Mesenchymal stem cell (in vitro differentiated cells and primary cell): Measurements from ENCODE around the gene SRGAP2C.
A peak's percentile ranks its signal among the peaks of the same experiment; 100 is the strongest.
"Not testable (repeated sequence)": the region's sequence is repeated elsewhere in the genome, so short reads cannot be mapped to it uniquely, and the experiment has no call there.

ENCODE experiments used
- DNase-seq: peaks from one replicate; pipeline ENCODE4 v3.0.0-alpha.2; 2013
- H2AFZ ChIP-seq: one replicate; pipeline ENCODE4 v1.6.1; 2013; ENCODE audit warnings: low read depth, mild to moderate bottlenecking, control low read depth, inconsistent platforms, low read length, moderate library complexity
- H2AK5ac ChIP-seq: 2 replicates; pipeline ENCODE4 v1.6.1; 2013; ENCODE audit warnings: low read length, moderate library complexity, mild to moderate bottlenecking, inconsistent platforms; ENCODE audit not compliant: severe bottlenecking
- H2BK120ac ChIP-seq: one replicate; pipeline ENCODE4 v1.6.1; 2013; ENCODE audit warnings: low read depth, mild to moderate bottlenecking, inconsistent platforms, low read length, moderate library complexity
- H2BK12ac ChIP-seq, 2 experiments: one replicate each; pipeline ENCODE4 v1.6.1; 2013; ENCODE audit warnings: inconsistent platforms in 2 of 2, low read length in 2 of 2, mild to moderate bottlenecking in 2 of 2, moderate library complexity in 2 of 2, control low read depth in 1 of 2
- H2BK15ac ChIP-seq: one replicate; pipeline ENCODE4 v1.6.1; 2013; ENCODE audit warnings: mild to moderate bottlenecking, low read depth, inconsistent platforms; ENCODE audit not compliant: poor library complexity, severe bottlenecking
- H2BK5ac ChIP-seq: 2 replicates; pipeline ENCODE4 v1.6.1; 2013; ENCODE audit warnings: low read depth, mild to moderate bottlenecking, low read length, control low read depth, inconsistent platforms; ENCODE audit not compliant: poor library complexity, severe bottlenecking
- H3K14ac ChIP-seq, 2 experiments: one replicate each; pipeline ENCODE4 v1.6.1; 2013; ENCODE audit warnings: inconsistent platforms in 2 of 2, low read length in 2 of 2, control low read depth in 1 of 2, mild to moderate bottlenecking in 1 of 2, moderate library complexity in 1 of 2
- H3K18ac ChIP-seq, 2 experiments: one replicate each; pipeline ENCODE4 v1.6.1; 2013; ENCODE audit warnings: inconsistent platforms in 2 of 2, low read length in 2 of 2, control low read depth in 1 of 2, low read depth in 1 of 2, mild to moderate bottlenecking in 1 of 2
- H3K23ac ChIP-seq, 2 experiments: one replicate each; pipeline ENCODE4 v1.6.1; 2013; ENCODE audit warnings: inconsistent platforms in 2 of 2, low read length in 2 of 2, mild to moderate bottlenecking in 2 of 2, moderate library complexity in 2 of 2, control low read depth in 1 of 2
- H3K27ac ChIP-seq: 2 replicates; pipeline ENCODE4 v1.5.1; 2013; ENCODE audit warnings: mild to moderate bottlenecking, moderate library complexity, low read length, control low read depth, inconsistent platforms; ENCODE audit not compliant: poor library complexity, severe bottlenecking
- H3K27me3 ChIP-seq, 2 experiments: 2 replicates each; pipeline versions ENCODE4 v1.6.1 to v1.7.0; 2013; ENCODE audit warnings: low read length in 2 of 2, mild to moderate bottlenecking in 2 of 2, moderate library complexity in 2 of 2, control low read depth in 1 of 2, inconsistent platforms in 1 of 2; ENCODE audit not compliant: control insufficient read depth in 1 of 2, insufficient read depth in 1 of 2
- H3K36me3 ChIP-seq, 2 experiments: 2 replicates each; pipeline versions ENCODE4 v1.6.1 to v1.7.0; 2013; ENCODE audit warnings: low read length in 2 of 2, control low read depth in 1 of 2, inconsistent platforms in 1 of 2, low read depth in 1 of 2, mild to moderate bottlenecking in 1 of 2; ENCODE audit not compliant: insufficient read depth in 2 of 2, control insufficient read depth in 1 of 2
- H3K4ac ChIP-seq, 2 experiments: one replicate each; pipeline ENCODE4 v1.6.1; 2013; ENCODE audit warnings: inconsistent platforms in 2 of 2, low read length in 2 of 2, mild to moderate bottlenecking in 2 of 2, moderate library complexity in 2 of 2, control low read depth in 1 of 2, low read depth in 1 of 2
- H3K4me1 ChIP-seq: 2 replicates; pipeline ENCODE4 v1.6.1; 2013; ENCODE audit warnings: low read depth, low read length, control low read depth; ENCODE audit not compliant: control insufficient read depth, insufficient read depth
- H3K4me2 ChIP-seq: 2 replicates; pipeline ENCODE4 v1.6.1; 2013; ENCODE audit warnings: low read length, mild to moderate bottlenecking, inconsistent platforms; ENCODE audit not compliant: poor library complexity, severe bottlenecking
- H3K4me3 ChIP-seq, 2 experiments: 2 replicates each; pipeline versions ENCODE4 v1.5.1 to v1.7.0; 2013; ENCODE audit warnings: low read length in 2 of 2, mild to moderate bottlenecking in 2 of 2, control low read depth in 1 of 2, low read depth in 1 of 2; ENCODE audit not compliant: insufficient read depth in 1 of 2
- H3K79me1 ChIP-seq: replicated peaks from 2 replicates; pipeline ENCODE4 v1.6.1; 2013; ENCODE audit warnings: mild to moderate bottlenecking, control low read depth, low read length, inconsistent platforms; ENCODE audit not compliant: poor library complexity, severe bottlenecking
- H3K9ac ChIP-seq: 2 replicates; pipeline ENCODE4 v1.7.0; 2013; ENCODE audit warnings: mild to moderate bottlenecking, low read length, moderate library complexity
- H3K9me3 ChIP-seq: 2 replicates; pipeline ENCODE4 v1.7.0; 2013; ENCODE audit warnings: mild to moderate bottlenecking, low read length; ENCODE audit not compliant: control insufficient read depth
- H4K8ac ChIP-seq: one replicate; pipeline ENCODE4 v1.6.1; 2013; ENCODE audit warnings: inconsistent platforms, mild to moderate bottlenecking, low read length, moderate library complexity
- H4K91ac ChIP-seq: one replicate; pipeline ENCODE4 v1.6.1; 2013; ENCODE audit warnings: mild to moderate bottlenecking, low read length, inconsistent platforms
- WGBS: methylation state at CpG from one replicate; pipeline ENCODE4 v1.1.7; 2013; ENCODE audit warnings: mixed read lengths; 5-methylcytosine and 5-hydroxymethylcytosine counted together

The SRGAP2C gene

GRCh38 chr1:121187914-121188313 is 3.1 kb downstream of the SRGAP2C start:
- not testable (repeated sequence) for H3K4me1 ChIP-seq, H3K4ac ChIP-seq, H3K4me2 ChIP-seq, H3K27ac ChIP-seq, H4K8ac ChIP-seq, H3K23ac ChIP-seq, H3K9me3 ChIP-seq, H3K14ac ChIP-seq, DNase-seq, H3K27me3 ChIP-seq, H2BK12ac ChIP-seq, H3K79me1 ChIP-seq, H3K36me3 ChIP-seq, H3K18ac ChIP-seq, H3K9ac ChIP-seq, H4K91ac ChIP-seq, H2BK120ac ChIP-seq, H2AK5ac ChIP-seq, H2BK5ac ChIP-seq, H2AFZ ChIP-seq, H2BK15ac ChIP-seq
- H3K4me3 ChIP-seq: peak overlapping the region in 1 of 2 experiments; percentile 70
- 78% methylated on average over 1 of the region's 5 CpGs for WGBS

DNA sequence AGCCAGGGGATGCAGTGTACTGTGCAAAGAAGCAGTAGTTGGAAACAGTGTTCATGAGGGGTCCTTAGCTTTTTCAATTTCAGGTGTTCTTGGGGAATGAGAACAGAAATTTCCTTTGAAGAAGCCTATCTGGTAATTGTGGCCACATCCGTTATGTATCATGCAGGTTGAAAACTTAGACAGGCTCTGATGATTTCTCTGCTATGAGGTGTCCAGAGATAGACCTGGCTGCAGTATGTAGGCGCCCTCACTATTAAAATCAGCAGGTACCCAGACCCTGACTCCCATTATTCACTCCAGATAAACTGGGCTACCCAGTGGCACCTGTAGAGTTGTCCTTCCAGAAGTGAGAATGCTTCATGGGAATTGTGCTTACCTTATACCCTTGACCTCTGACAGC is 7.7 kb downstream of the SRGAP2C start:
- H3K4me1 ChIP-seq, H3K4ac ChIP-seq, H3K79me1 ChIP-seq, H3K36me3 ChIP-seq, H2BK12ac ChIP-seq, H2BK5ac ChIP-seq, H3K4me3 ChIP-seq, H2BK120ac ChIP-seq, H3K27ac ChIP-seq, H2AFZ ChIP-seq, H3K18ac ChIP-seq, H4K91ac ChIP-seq, H2BK15ac ChIP-seq, H3K9me3 ChIP-seq, H3K4me2 ChIP-seq, H2AK5ac ChIP-seq, H3K14ac ChIP-seq, H3K27me3 ChIP-seq, H3K9ac ChIP-seq, H3K23ac ChIP-seq, H4K8ac ChIP-seq, DNase-seq: not testable (repeated sequence)
- no CpG with 5 or more reads among the region's 2 CpGs for WGBS

DNA sequence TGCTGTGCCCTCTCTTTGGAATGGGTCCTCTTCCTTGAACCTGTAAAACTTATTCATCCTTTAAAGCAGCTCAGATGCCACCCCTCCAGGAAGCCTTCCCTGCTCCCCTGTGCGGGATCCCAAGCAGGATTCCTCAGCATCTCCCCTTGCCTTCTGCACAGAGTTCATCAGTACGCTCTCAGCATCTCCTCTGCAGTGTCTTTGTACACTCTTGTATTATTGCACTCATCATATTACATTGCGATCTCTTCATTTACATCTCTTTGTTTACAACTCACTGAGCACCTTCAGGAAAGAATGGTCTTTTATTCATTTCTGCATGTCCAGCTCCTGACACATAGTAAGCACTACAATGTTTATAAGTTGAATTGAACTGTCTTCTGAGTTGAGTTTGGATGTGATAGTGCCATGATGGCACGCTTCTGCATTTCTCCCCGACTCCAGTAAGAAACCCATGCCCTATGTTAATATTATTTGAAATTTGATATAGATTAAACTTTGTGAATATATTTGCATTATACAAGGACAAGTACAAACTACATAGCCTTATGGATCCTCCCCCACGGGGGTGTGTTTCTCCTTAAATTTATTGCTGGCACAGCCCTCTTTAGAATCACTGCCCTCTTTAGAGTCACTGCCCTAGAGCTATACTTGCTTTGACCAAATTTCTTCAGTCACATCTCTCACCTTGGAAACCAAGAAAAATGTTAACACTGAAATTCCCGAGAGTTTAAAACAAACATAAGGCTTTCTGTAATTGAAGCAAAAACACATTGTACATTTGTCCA is 12.5 kb downstream of the SRGAP2C start:
- not testable (repeated sequence) for H3K27ac ChIP-seq, H3K14ac ChIP-seq, H3K9ac ChIP-seq, H2BK5ac ChIP-seq, H3K27me3 ChIP-seq, H3K23ac ChIP-seq, H3K9me3 ChIP-seq, H2AFZ ChIP-seq, H3K4me1 ChIP-seq, H3K4me2 ChIP-seq, H4K91ac ChIP-seq, H2BK120ac ChIP-seq, H4K8ac ChIP-seq, H2BK15ac ChIP-seq, DNase-seq, H3K36me3 ChIP-seq, H2AK5ac ChIP-seq, H3K4ac ChIP-seq, H3K18ac ChIP-seq, H3K79me1 ChIP-seq, H3K4me3 ChIP-seq, H2BK12ac ChIP-seq
- no CpG with 5 or more reads among the region's 7 CpGs for WGBS

DNA sequence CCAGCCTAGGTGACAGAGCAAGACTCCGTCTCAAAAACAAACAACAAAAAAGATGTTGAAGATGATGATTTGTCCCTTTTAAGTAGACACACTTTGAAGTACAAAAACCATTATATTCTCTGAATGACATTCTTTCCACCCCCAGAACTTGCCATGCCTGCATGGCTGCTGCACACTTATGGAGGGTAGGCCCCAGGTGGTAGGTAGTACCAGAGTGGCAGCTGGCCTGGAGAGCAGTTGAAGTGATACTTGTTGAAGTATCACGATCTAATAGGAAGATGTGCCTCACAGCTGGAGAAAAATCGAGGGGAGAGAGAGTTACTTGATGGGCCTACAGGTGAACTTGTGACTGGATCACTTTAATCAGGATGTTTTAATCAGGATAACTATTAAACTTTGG is 15.0 kb downstream of the SRGAP2C start:
- H2BK15ac ChIP-seq, H3K79me1 ChIP-seq, H3K18ac ChIP-seq, H3K4ac ChIP-seq, H2AFZ ChIP-seq, H3K4me1 ChIP-seq, H2BK120ac ChIP-seq, H3K4me3 ChIP-seq, DNase-seq, H4K8ac ChIP-seq, H3K9ac ChIP-seq, H3K36me3 ChIP-seq, H3K9me3 ChIP-seq, H4K91ac ChIP-seq, H2AK5ac ChIP-seq, H2BK5ac ChIP-seq, H3K4me2 ChIP-seq, H2BK12ac ChIP-seq, H3K23ac ChIP-seq, H3K27ac ChIP-seq, H3K14ac ChIP-seq, H3K27me3 ChIP-seq: not testable (repeated sequence)
- no CpG with 5 or more reads among the region's 3 CpGs for WGBS
